Measurements from ENCODE around the gene CASKIN1. TPM values are rescaled to one million over a fixed set of nuclear protein-coding genes. Genes with fewer than 3 reads are reported as not detected.

CASKIN1 gene
- total and polyA plus RNA-seq, 4 experiments from 2014 or later, result not detected

DNA sequence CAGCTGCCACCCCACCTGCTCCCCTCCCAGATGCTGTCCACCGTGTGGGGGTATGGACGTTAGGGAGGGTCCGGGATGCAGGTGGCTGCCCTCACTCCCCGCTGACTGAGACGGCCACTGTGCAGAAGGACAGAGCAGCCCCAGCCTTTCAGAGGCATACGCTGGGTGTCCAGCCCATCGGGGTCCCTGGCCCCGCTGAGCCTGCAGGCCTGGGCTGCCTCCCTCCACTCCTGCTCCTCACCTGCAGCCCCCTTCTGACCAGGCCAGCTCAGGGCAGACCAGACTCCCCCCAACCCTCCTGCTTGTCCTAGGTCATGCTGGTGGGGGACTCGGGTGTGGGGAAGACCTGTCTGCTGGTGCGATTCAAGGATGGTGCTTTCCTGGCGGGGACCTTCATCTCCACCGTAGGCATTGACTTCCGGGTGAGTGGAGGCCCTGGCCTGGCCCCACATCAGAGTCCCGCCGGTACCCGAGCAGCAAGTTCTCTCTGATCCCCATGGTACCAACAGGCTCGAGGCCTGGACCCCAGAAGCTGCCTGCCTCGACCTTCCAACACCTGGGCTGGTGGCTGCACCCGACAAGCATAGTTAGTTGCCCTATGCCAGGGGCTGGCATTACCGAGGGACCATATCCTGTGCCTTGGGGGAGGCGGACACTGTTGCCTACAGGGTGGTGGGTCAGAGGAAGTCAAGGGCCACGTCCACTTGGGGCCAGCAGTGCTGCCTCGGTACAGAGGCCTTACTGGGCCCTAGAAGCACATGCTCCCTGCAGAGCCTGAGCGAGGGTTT, 46.6 kb downstream of the CASKIN1 start:
- Histone ChIP-seq H3K4me1 (ENCODE audit: insufficient read depth, low read length) (peaks cover 65% of the 10 kb centered on the region), H3K4me3 (ENCODE audit: low read length in 2 of 2) (no peak overlapping the region), H3K9me3 (ENCODE audit: control insufficient read depth in 1 of 2, low read length in 2 of 2) (no peaks in the 10 kb centered on the region), H3K27ac (ENCODE audit: low read depth, low read length) (no peak overlapping the region), H3K27me3 (ENCODE audit: insufficient read depth, low read length) (no peaks in the 10 kb centered on the region), H3K36me3 (ENCODE audit: insufficient read depth, low read length) (peaks cover 4% of the 10 kb centered on the region)
- H3K27me3 Mint-ChIP-seq, result no peaks in the 10 kb centered on the region
- ChIA-PET POLR2A (ENCODE audit: partially characterized antibody) (no interaction called here), CTCF (ENCODE audit: partially characterized antibody) (interaction anchor here (0.6 to 4.0 kb wide), 4 partner anchors 9 to 134 kb away, joined by 3 to 38 read pairs (median 4); no protein-coding TSS in a partner anchor)
- peak overlapping the region in 7 of 8 donors; percentile 5 to 62 (median 49) for H3K4me3 Mint-ChIP-seq
- H3K4me1 Mint-ChIP-seq, result peaks cover 14 to 50% (median 29%) of the 10 kb centered on the region in 4 donors
- intact Hi-C loops (cut with micrococcal nuclease), result loop anchor here (10.0 kb wide), 1 partner anchor 285 kb away; no protein-coding TSS in a partner anchor
- H3K36me3 Mint-ChIP-seq, result peaks cover 0 to 6% of the 10 kb centered on the region in 2 donors
- peak in 1 of 5 donors; percentile 40 for DNase-seq
- H3K9me3 Mint-ChIP-seq, result no peaks in the 10 kb centered on the region
- H3K27ac Mint-ChIP-seq, result peak overlapping the region in 1 of 7 donors; percentile 41

- peak overlapping the region in 1 of 2 donors; percentile 35 for H3K4me3 ChIP-seq (ENCODE audit: low read length in 2 of 2)
- Mint-ChIP-seq H3K36me3 (peaks cover 0 to 4% of the 10 kb centered on the region in 2 donors), H3K27me3 (no peaks in the 10 kb centered on the region), H3K9me3 (no peaks in the 10 kb centered on the region), H3K27ac (no peak overlapping the region), H3K4me3 (peak overlapping the region in 5 of 8 donors; percentile 13 to 70 (median 45)), H3K4me1 (peaks cover 12 to 42% (median 22%) of the 10 kb centered on the region in 4 donors)
- peaks cover 56% of the 10 kb centered on the region for H3K4me1 ChIP-seq (ENCODE audit: insufficient read depth, low read length)
- peaks cover 4% of the 10 kb centered on the region for H3K36me3 ChIP-seq (ENCODE audit: insufficient read depth, low read length)
- no peaks in the 10 kb centered on the region for H3K27me3 ChIP-seq (ENCODE audit: insufficient read depth, low read length)
- no peaks in the 10 kb centered on the region for H3K9me3 ChIP-seq (ENCODE audit: control insufficient read depth in 1 of 2, low read length in 2 of 2)
- no peak overlapping the region for H3K27ac ChIP-seq (ENCODE audit: low read depth, low read length)
- peak in 2 of 5 donors; percentile 26 to 37 for DNase-seq
- CTCF ChIA-PET (ENCODE audit: partially characterized antibody), result interaction anchor here (1.4 kb wide), 1 partner anchor 8 kb away, joined by 4 read pairs; no protein-coding TSS in a partner anchor
- POLR2A ChIA-PET (ENCODE audit: partially characterized antibody), result interaction anchor here (0.6 to 2.2 kb wide), 2 partner anchors 185 to 819 kb away, joined by 4 to 10 read pairs; partner anchors contain the start of gene RPS2
- intact Hi-C loops (cut with micrococcal nuclease), result no loop called here
Measured at GRCh38 chr16:2148714-2149629, 47.4 kb downstream of the CASKIN1 start.

- Histone ChIP-seq H3K27me3 (ENCODE audit: insufficient read depth, low read length) (no peaks in the 10 kb centered on the region), H3K9me3 (ENCODE audit: control insufficient read depth in 1 of 2, low read length in 2 of 2) (no peaks in the 10 kb centered on the region), H3K4me3 (ENCODE audit: low read length in 2 of 2) (peak within 1 kb of the TSS in 1 of 2 donors; percentile 35), H3K27ac (ENCODE audit: low read depth, low read length) (no peak within 1 kb of the TSS), H3K4me1 (ENCODE audit: insufficient read depth, low read length) (peaks cover 48% of the 10 kb centered on the region), H3K36me3 (ENCODE audit: insufficient read depth, low read length) (peaks cover 4% of the 10 kb centered on the region)
- Mint-ChIP-seq H3K27me3 (no peaks in the 10 kb centered on the region), H3K9me3 (no peaks in the 10 kb centered on the region), H3K27ac (no peak within 1 kb of the TSS), H3K4me3 (peak within 1 kb of the TSS in 6 of 8 donors; percentile 25 to 70 (median 48)), H3K36me3 (no peaks in the 10 kb centered on the region), H3K4me1 (peaks cover 5 to 33% (median 14%) of the 10 kb centered on the region in 4 donors)
- DNase-seq, result peak; percentile 53 to 63 (median 59)
- POLR2A ChIA-PET (ENCODE audit: partially characterized antibody), result interaction anchor here (0.9 to 3.0 kb wide), 3 partner anchors 7 to 184 kb away, joined by 4 to 26 read pairs (median 10); partner anchors contain the start of genes RPS2, TBL3 and TRAF7
- intact Hi-C loops (cut with micrococcal nuclease), result no loop called here
- CTCF ChIA-PET (ENCODE audit: partially characterized antibody), result interaction anchor here (1.1 to 1.9 kb wide), 4 partner anchors 12 to 144 kb away, joined by 3 to 6 read pairs (median 3); partner anchors contain the start of gene PKD1
Measured at GRCh38 chr16:2147981-2148671, 48.3 kb downstream of the CASKIN1 start, which contains the start of gene RAB26. Gene RAB26 (plus strand): TSS chr16:2148625. CDS start chr16:2148784, 159 bp downstream.

DNA sequence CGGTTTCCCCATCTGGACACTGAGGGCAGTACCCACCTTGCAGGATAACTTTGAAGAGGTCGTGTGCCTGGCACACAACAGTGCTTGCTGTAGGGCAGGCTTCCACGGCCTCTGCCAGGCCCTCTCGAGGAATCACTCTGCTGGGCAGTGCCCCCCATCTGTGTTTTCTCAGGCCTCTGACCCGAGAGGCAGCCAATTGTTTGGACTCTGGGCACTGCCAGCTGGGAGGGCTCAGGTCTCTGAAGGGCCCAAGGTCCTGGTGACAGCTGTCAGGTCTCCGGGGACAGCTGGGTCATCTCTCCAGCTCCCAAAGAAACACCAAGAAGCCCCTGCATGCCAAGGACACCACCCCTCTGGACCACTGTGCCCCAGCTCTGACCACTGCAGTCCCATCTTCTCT, 49.0 kb downstream of the CASKIN1 start:
- Histone ChIP-seq H3K9me3 (ENCODE audit: control insufficient read depth in 1 of 2, low read length in 2 of 2) (no peaks in the 10 kb centered on the region), H3K4me3 (ENCODE audit: low read length in 2 of 2) (no peak overlapping the region), H3K27me3 (ENCODE audit: insufficient read depth, low read length) (no peaks in the 10 kb centered on the region), H3K27ac (ENCODE audit: low read depth, low read length) (no peak overlapping the region), H3K36me3 (ENCODE audit: insufficient read depth, low read length) (peaks cover 4% of the 10 kb centered on the region), H3K4me1 (ENCODE audit: insufficient read depth, low read length) (peaks cover 40% of the 10 kb centered on the region)
- no peaks in the 10 kb centered on the region for H3K36me3 Mint-ChIP-seq
- peaks cover 4 to 26% (median 13%) of the 10 kb centered on the region in 4 donors for H3K4me1 Mint-ChIP-seq
- peak in 1 of 5 donors; percentile 32 for DNase-seq
- no peaks in the 10 kb centered on the region for H3K27me3 Mint-ChIP-seq
- intact Hi-C loops (cut with micrococcal nuclease), result no loop called here
- ChIA-PET CTCF (ENCODE audit: partially characterized antibody) (interaction anchor here (1.1 to 1.9 kb wide), 4 partner anchors 12 to 144 kb away, joined by 3 to 6 read pairs (median 3); partner anchors contain the start of gene PKD1), POLR2A (ENCODE audit: partially characterized antibody) (interaction anchor here (0.9 to 3.0 kb wide), 3 partner anchors 8 to 183 kb away, joined by 4 to 26 read pairs (median 10); partner anchors contain the start of genes RPS2, TBL3 and TRAF7)
- H3K27ac Mint-ChIP-seq, result peak overlapping the region in 2 of 7 donors; percentile 62 to 66
- H3K4me3 Mint-ChIP-seq, result peak overlapping the region in 5 of 8 donors; percentile 30 to 71 (median 51)
- no peaks in the 10 kb centered on the region for H3K9me3 Mint-ChIP-seq

GRCh38 chr16:2145843-2146242, 50.6 kb downstream of the CASKIN1 start:
- H3K9me3 ChIP-seq (ENCODE audit: control insufficient read depth in 1 of 2, low read length in 2 of 2), result no peaks in the 10 kb centered on the region
- Mint-ChIP-seq H3K4me1 (peaks cover 0 to 14% (median 5%) of the 10 kb centered on the region in 4 donors), H3K9me3 (no peaks in the 10 kb centered on the region), H3K27ac (peak overlapping the region in 1 of 7 donors; percentile 3), H3K4me3 (no peak overlapping the region), H3K27me3 (no peaks in the 10 kb centered on the region), H3K36me3 (no peaks in the 10 kb centered on the region)
- ChIA-PET CTCF (ENCODE audit: partially characterized antibody) (interaction anchor here (0.7 to 2.2 kb wide), 3 partner anchors 9 to 124 kb away, joined by 3 to 9 read pairs (median 3); no protein-coding TSS in a partner anchor), POLR2A (ENCODE audit: partially characterized antibody) (interaction anchor here (3.0 kb wide), 1 partner anchor 9 kb away, joined by 26 read pairs; the partner anchor contains the start of gene TRAF7)
- H3K4me1 ChIP-seq (ENCODE audit: insufficient read depth, low read length), result peaks cover 25% of the 10 kb centered on the region
- H3K4me3 ChIP-seq (ENCODE audit: low read length in 2 of 2), result no peak overlapping the region
- intact Hi-C loops (cut with micrococcal nuclease), result no loop called here
- no peak for DNase-seq
- H3K27me3 ChIP-seq (ENCODE audit: insufficient read depth, low read length), result no peaks in the 10 kb centered on the region
- no peak overlapping the region for H3K27ac ChIP-seq (ENCODE audit: low read depth, low read length)
- no peaks in the 10 kb centered on the region for H3K36me3 ChIP-seq (ENCODE audit: insufficient read depth, low read length)

DNA sequence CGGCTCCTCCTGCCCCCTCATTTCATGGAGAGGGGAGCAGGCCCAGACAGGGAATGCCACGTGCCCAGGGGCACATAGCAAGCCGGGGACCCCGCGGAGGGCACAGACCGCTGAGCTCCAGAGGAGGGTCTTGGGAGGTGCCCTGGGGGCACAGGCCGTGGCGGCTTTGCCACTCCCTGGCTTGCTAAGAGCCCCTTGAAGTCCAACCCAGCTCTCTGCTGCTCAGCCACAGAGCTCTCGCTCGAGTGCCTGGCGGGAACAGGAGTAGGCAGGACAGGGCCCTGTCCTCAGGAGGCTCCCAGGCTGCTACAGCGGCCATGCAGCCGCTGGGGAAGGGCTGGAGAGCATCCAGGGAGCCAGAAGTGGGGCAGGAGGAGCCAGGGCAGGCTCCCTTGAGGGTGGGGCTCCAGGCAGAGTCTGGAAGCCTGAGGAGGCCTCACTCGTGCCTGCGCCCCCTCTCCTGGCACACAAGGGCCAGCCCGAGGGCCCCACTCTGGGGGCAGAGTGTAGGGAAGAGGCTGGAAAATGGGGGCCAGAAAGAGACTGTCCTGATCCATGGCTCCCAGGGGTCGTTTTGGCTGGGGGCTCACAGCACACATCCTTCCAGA, 52.4 kb downstream of the CASKIN1 start:
- Histone ChIP-seq H3K4me1 (ENCODE audit: insufficient read depth, low read length) (peaks cover 10% of the 10 kb centered on the region), H3K9me3 (ENCODE audit: control insufficient read depth in 1 of 2, low read length in 2 of 2) (no peaks in the 10 kb centered on the region), H3K36me3 (ENCODE audit: insufficient read depth, low read length) (no peaks in the 10 kb centered on the region), H3K27ac (ENCODE audit: low read depth, low read length) (no peak overlapping the region), H3K27me3 (ENCODE audit: insufficient read depth, low read length) (no peaks in the 10 kb centered on the region), H3K4me3 (ENCODE audit: low read length in 2 of 2) (no peak overlapping the region)
- intact Hi-C loops (cut with micrococcal nuclease), result no loop called here
- no peak overlapping the region for H3K27ac Mint-ChIP-seq
- peaks cover 2 to 12% (median 4%) of the 10 kb centered on the region in 4 donors for H3K4me1 Mint-ChIP-seq
- peak in 1 of 5 donors; percentile 43 for DNase-seq
- H3K4me3 Mint-ChIP-seq, result no peak overlapping the region
- H3K27me3 Mint-ChIP-seq, result no peaks in the 10 kb centered on the region
- ChIA-PET CTCF (ENCODE audit: partially characterized antibody) (interaction anchor here (0.6 to 1.5 kb wide), 6 partner anchors 9 to 279 kb away, joined by 3 to 6 read pairs (median 3); partner anchors contain the start of gene TRAF7), POLR2A (ENCODE audit: partially characterized antibody) (interaction anchor here (0.6 to 1.5 kb wide), 3 partner anchors 9 to 117 kb away, joined by 4 to 7 read pairs (median 5); partner anchors contain the start of genes NHERF2 and TRAF7)
- no peaks in the 10 kb centered on the region for H3K36me3 Mint-ChIP-seq
- no peaks in the 10 kb centered on the region for H3K9me3 Mint-ChIP-seq
